ENCODE data around the gene MIEN1. TPM values are rescaled to one million over a fixed set of nuclear protein-coding genes. Genes with fewer than 3 reads are reported as not detected.

Gene MIEN1
- total RNA-seq, 5 donors from 2014 or later (not counting 1 experiment from before 2014, with no cell fraction given): 30.8 to 36.9 (median 32.1) TPM

DNA sequence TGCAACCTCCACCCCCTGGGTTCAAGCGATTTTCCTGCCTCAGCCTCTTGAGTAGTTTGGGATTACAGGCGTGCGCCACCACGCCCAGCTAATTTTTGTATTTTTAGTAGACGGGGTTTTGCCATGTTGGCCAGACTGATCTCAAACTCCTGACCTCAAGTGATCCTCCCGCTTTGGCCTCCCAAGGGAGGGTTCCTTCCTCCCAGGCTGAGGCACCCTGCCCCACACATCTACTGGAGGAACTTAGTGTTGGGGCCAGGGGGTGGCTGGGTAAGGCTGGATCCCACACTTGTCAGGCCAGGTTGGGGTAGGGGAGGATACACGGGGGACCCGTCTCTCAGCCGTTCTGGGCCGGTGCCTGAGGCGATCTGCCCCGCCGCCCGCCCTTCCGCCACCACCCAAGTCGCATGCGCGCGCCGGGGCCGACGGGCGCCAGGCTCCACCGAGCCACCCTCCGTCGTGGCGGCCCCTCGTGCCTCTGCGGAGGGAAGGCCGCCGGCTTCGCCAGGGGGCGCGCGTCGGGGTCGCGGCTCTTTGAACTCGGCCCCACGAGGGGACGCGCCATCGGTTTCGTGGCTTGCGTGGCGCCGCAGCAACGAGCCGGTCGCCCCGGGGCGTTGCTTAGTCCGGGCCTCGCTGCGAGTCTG is 23.3 kb upstream of the MIEN1 start:
- H3K4me1 ChIP-seq (ENCODE audit: control insufficient read depth in 1 of 2, extremely low read depth in 1 of 2, insufficient read depth in 2 of 2, low read length in 2 of 2): peaks cover 30 to 63% of the 10 kb centered on the region in 2 experiments
- peak overlapping the region; percentile 95 for H3K27ac ChIP-seq (ENCODE audit: low read length)
- Mint-ChIP-seq H3K4me1 (peaks cover 48 to 55% (median 51%) of the 10 kb centered on the region in 3 donors), H3K36me3 (no peaks in the 10 kb centered on the region), H3K9me3 (no peaks in the 10 kb centered on the region), H3K4me3 (peak overlapping the region; percentile 69 to 81 (median 70)), H3K27me3 (no peaks in the 10 kb centered on the region), H3K27ac (peak overlapping the region; percentile 91 to 96)
- no peaks in the 10 kb centered on the region for H3K9me3 ChIP-seq
- ATAC-seq (replicated peaks in 1 of 4) (peak; percentile 29 to 44 (median 38)), DNase-seq (peak in 22 of 35 experiments; percentile 37 to 89 (median 55))
- H3K27me3 ChIP-seq (replicated peaks in 1 of 2; ENCODE audit: control insufficient read depth in 2 of 2, extremely low read depth in 1 of 2, insufficient read depth in 2 of 2, low read length in 1 of 2): peaks cover 0 to 5% of the 10 kb centered on the region in 2 experiments
- ChIA-PET POLR2A (interaction anchor here in 1 of 2 donors (0.6 kb wide), 2 partner anchors 101 to 1111 kb away, joined by 3 to 4 read pairs; no protein-coding TSS in a partner anchor), CTCF (interaction anchor here in 1 of 2 donors (0.5 to 2.5 kb wide), 7 partner anchors 23 to 133 kb away, joined by 3 to 14 read pairs (median 5); partner anchors contain the start of genes IKZF3 and MIEN1)
- H3K36me3 ChIP-seq (ENCODE audit: control insufficient read depth in 2 of 2, extremely low read depth in 1 of 2, insufficient read depth in 1 of 2, low read length in 1 of 2): no peaks in the 10 kb centered on the region
- H3K4me3 ChIP-seq (ENCODE audit: control insufficient read depth in 1 of 2, extremely low read depth in 1 of 2, low read length in 1 of 2): peak overlapping the region; percentile 49 to 52
- WGBS (ENCODE audit: insufficient coverage): 0% methylated on average over 43 of the region's 55 CpGs

DNA sequence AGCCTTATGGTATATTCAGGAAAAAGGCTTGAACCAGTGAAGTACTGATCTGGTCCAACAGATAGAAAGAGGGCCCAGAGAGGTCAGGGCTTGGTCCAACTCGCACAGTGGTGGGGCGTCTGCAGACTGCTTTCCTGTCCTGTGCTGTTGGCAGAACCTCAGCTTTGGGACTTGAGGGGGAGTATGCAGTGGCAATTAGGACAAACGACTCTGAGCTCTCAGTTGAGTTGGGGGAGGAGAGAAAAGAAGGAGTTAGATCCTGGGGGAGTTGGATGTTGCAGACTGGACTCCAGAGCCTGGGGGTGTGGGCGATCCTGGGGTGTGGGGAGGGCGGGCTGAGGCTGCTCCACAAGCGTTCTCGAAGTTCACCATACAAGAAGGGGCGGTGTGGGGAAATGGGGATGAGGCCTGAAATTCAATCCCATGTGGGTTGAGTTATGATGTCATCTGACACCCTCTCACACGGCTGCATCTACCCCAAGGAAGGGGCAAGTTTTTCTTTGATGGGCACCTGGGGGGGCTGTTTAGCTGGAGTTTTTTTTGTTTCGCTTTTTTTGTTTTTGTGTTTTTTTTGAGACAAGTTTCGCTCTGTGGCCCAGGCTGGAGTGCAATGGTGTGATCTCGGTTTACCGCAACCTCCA is 22.0 kb upstream of the MIEN1 start:
- H3K36me3 ChIP-seq (ENCODE audit: control insufficient read depth in 2 of 2, extremely low read depth in 1 of 2, insufficient read depth in 1 of 2, low read length in 1 of 2): no peaks in the 10 kb centered on the region
- peaks cover 35 to 42% (median 38%) of the 10 kb centered on the region in 3 donors for H3K4me1 Mint-ChIP-seq
- CTCF ChIA-PET: interaction anchor here in 1 of 2 donors (0.5 to 2.5 kb wide), 8 partner anchors 11 to 131 kb away, joined by 3 to 14 read pairs (median 3); partner anchors contain the start of gene MIEN1
- H3K27ac ChIP-seq (ENCODE audit: low read length): no peak overlapping the region
- ATAC-seq (replicated peaks in 1 of 4) (no peak), DNase-seq (peak in 1 of 35 experiments; percentile 33)
- no peaks in the 10 kb centered on the region for H3K27me3 Mint-ChIP-seq
- no peak overlapping the region for H3K4me3 ChIP-seq (ENCODE audit: control insufficient read depth in 1 of 2, extremely low read depth in 1 of 2, low read length in 1 of 2)
- H3K27ac Mint-ChIP-seq: peak overlapping the region; percentile 83 to 96
- no peaks in the 10 kb centered on the region for H3K9me3 ChIP-seq
- H3K27me3 ChIP-seq (replicated peaks in 1 of 2; ENCODE audit: control insufficient read depth in 2 of 2, extremely low read depth in 1 of 2, insufficient read depth in 2 of 2, low read length in 1 of 2): peaks cover 0 to 5% of the 10 kb centered on the region in 2 experiments
- peaks cover 22 to 50% of the 10 kb centered on the region in 2 experiments for H3K4me1 ChIP-seq (ENCODE audit: control insufficient read depth in 1 of 2, extremely low read depth in 1 of 2, insufficient read depth in 2 of 2, low read length in 2 of 2)
- no peaks in the 10 kb centered on the region for H3K9me3 Mint-ChIP-seq
- 90% methylated on average over 9 of the region's 13 CpGs for WGBS (ENCODE audit: insufficient coverage)
- no peaks in the 10 kb centered on the region for H3K36me3 Mint-ChIP-seq
- peak overlapping the region; percentile 41 to 69 (median 68) for H3K4me3 Mint-ChIP-seq
- POLR2A ChIA-PET: no interaction called here

DNA sequence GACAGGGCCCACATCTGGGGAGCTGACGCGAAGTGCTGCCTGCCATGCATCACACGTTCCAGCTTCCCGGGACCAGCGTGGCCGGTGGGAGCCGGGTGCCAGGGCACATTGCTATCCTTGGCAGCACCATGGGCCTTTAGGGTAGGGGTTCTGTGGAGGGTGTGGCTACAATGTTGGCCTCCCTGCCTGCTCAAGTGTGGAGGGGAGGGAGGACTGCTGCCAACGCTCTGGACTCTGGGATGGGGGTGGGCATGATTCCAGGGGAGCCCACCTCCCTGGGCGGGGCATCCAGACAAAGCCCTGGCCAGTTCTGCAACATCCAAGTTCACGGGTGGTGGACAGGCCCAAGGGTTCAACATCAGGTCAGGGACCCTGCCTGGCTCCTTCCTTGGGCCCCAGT is 21.3 kb upstream of the MIEN1 start:
- H3K4me1 Mint-ChIP-seq: peaks cover 28 to 35% (median 31%) of the 10 kb centered on the region in 3 donors
- no peak for DNase-seq
- no peak for ATAC-seq (replicated peaks in 1 of 4)
- WGBS (ENCODE audit: insufficient coverage): 77% methylated on average over 10 of the region's 10 CpGs
- no peak overlapping the region for H3K27ac ChIP-seq (ENCODE audit: low read length)
- no peaks in the 10 kb centered on the region for H3K9me3 ChIP-seq
- peaks cover 20 to 43% of the 10 kb centered on the region in 2 experiments for H3K4me1 ChIP-seq (ENCODE audit: control insufficient read depth in 1 of 2, extremely low read depth in 1 of 2, insufficient read depth in 2 of 2, low read length in 2 of 2)
- H3K27me3 ChIP-seq (replicated peaks in 1 of 2; ENCODE audit: control insufficient read depth in 2 of 2, extremely low read depth in 1 of 2, insufficient read depth in 2 of 2, low read length in 1 of 2): peaks cover 0 to 5% of the 10 kb centered on the region in 2 experiments
- H3K9me3 Mint-ChIP-seq: no peaks in the 10 kb centered on the region
- no peaks in the 10 kb centered on the region for H3K36me3 Mint-ChIP-seq
- H3K4me3 Mint-ChIP-seq: no peak overlapping the region
- POLR2A ChIA-PET: no interaction called here
- no peak overlapping the region for H3K4me3 ChIP-seq (ENCODE audit: control insufficient read depth in 1 of 2, extremely low read depth in 1 of 2, low read length in 1 of 2)
- CTCF ChIA-PET: interaction anchor here in 1 of 2 donors (0.5 to 2.5 kb wide), 8 partner anchors 12 to 167 kb away, joined by 3 to 14 read pairs (median 3); partner anchors contain the start of genes GSDMB and MIEN1
- no peak overlapping the region for H3K27ac Mint-ChIP-seq
- H3K27me3 Mint-ChIP-seq: no peaks in the 10 kb centered on the region
- H3K36me3 ChIP-seq (ENCODE audit: control insufficient read depth in 2 of 2, extremely low read depth in 1 of 2, insufficient read depth in 1 of 2, low read length in 1 of 2): no peaks in the 10 kb centered on the region

DNA sequence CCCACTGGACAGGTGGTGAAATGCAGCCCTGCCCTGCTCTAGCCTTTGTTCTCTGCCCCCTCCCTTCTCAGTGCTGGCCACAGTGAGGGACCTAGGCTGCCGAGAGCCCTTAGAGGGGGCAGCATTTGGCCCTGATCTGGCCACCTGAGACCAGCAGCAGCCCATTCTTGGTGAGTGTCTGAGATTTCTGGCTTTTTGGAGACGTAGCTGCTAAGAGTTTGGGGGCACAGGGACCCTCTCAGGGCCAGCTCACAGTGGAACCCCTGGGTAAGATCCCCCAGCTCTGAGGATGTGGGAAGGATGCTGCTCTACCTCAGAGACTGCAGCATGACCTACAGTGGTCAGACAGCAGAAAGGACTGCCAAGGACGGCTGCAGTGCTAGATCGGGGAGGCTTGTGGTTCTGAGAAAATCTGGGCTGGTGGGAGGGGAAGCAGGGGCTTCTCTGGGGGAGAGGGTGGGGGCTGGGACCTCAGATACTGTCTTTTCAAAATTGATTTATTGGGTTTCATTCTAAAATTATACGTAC is 20.7 kb upstream of the MIEN1 start:
- peaks cover 0 to 5% of the 10 kb centered on the region in 2 experiments for H3K27me3 ChIP-seq (replicated peaks in 1 of 2; ENCODE audit: control insufficient read depth in 2 of 2, extremely low read depth in 1 of 2, insufficient read depth in 2 of 2, low read length in 1 of 2)
- Mint-ChIP-seq H3K27ac (peak overlapping the region in 1 of 2 donors; percentile 52), H3K4me3 (no peak overlapping the region), H3K36me3 (no peaks in the 10 kb centered on the region), H3K4me1 (peaks cover 22 to 29% (median 26%) of the 10 kb centered on the region in 3 donors), H3K27me3 (no peaks in the 10 kb centered on the region), H3K9me3 (no peaks in the 10 kb centered on the region)
- ChIA-PET POLR2A (interaction anchor here in 1 of 2 donors (0.7 kb wide), 1 partner anchor 32 kb away, joined by 4 read pairs; no protein-coding TSS in a partner anchor), CTCF (interaction anchor here (0.5 to 0.6 kb wide), 2 partner anchors 74 to 167 kb away, joined by 3 to 5 read pairs; partner anchors contain the start of gene GSDMB (in 1 of the 2))
- no peak for DNase-seq
- no peak overlapping the region for H3K4me3 ChIP-seq (ENCODE audit: control insufficient read depth in 1 of 2, extremely low read depth in 1 of 2, low read length in 1 of 2)
- 83% methylated on average over 2 of the region's 5 CpGs for WGBS (ENCODE audit: insufficient coverage)
- peaks cover 14 to 37% of the 10 kb centered on the region in 2 experiments for H3K4me1 ChIP-seq (ENCODE audit: control insufficient read depth in 1 of 2, extremely low read depth in 1 of 2, insufficient read depth in 2 of 2, low read length in 2 of 2)
- no peak overlapping the region for H3K27ac ChIP-seq (ENCODE audit: low read length)
- H3K9me3 ChIP-seq: no peaks in the 10 kb centered on the region
- no peaks in the 10 kb centered on the region for H3K36me3 ChIP-seq (ENCODE audit: control insufficient read depth in 2 of 2, extremely low read depth in 1 of 2, insufficient read depth in 1 of 2, low read length in 1 of 2)
- ATAC-seq (replicated peaks in 1 of 4): no peak

DNA sequence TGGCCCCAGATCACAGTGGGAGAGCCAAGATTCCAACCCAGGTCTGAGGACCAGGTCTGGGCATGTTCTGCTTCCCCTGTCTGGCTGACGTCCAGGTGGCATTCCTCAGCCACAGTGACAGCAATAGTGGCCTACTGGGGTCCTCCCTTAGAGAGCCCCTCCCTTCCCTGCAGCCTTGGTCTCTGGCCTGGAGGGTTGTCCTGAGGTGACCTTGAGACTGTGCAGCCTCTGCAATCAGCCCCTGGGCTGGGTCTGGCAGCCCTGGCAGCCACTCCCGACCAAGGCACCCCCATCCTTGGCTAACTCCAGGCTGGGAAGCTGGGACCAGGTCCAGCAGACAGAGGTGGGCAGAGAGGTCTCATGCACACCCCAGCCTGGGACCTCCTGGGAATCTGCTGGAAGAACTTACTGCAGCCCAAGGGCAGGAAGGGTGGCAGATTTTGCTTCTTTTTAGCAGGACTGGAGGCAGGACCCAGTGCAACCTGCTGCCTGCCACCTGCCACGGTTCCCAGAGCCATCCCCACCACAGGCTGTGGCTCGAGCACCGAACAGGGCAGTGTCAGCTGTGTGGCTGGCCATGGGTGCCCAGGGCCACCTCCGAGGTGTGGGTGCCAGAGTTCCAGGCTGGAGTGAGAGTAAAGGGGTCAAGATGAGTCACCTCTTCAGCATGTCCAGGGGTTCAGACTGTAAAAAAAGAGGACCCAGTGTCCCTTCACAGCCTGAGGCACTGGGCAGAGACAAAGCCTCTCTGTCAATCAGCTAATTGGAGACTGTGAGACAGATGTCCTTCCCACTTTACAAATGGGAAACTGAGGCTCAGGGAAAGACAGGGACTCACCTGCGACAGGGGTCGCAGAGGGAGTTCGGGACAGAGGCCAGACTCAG is 20.0 kb upstream of the MIEN1 start:
- no peak overlapping the region for H3K27ac Mint-ChIP-seq
- H3K4me1 ChIP-seq (ENCODE audit: control insufficient read depth in 1 of 2, extremely low read depth in 1 of 2, insufficient read depth in 2 of 2, low read length in 2 of 2): peaks cover 7 to 30% of the 10 kb centered on the region in 2 experiments
- DNase-seq: no peak
- no peak for ATAC-seq (replicated peaks in 1 of 4)
- H3K9me3 ChIP-seq: no peaks in the 10 kb centered on the region
- peaks cover 0 to 5% of the 10 kb centered on the region in 2 experiments for H3K27me3 ChIP-seq (replicated peaks in 1 of 2; ENCODE audit: control insufficient read depth in 2 of 2, extremely low read depth in 1 of 2, insufficient read depth in 2 of 2, low read length in 1 of 2)
- H3K9me3 Mint-ChIP-seq: no peaks in the 10 kb centered on the region
- H3K27ac ChIP-seq (ENCODE audit: low read length): no peak overlapping the region
- H3K36me3 Mint-ChIP-seq: no peaks in the 10 kb centered on the region
- peaks cover 15 to 22% (median 18%) of the 10 kb centered on the region in 3 donors for H3K4me1 Mint-ChIP-seq
- no peak overlapping the region for H3K4me3 Mint-ChIP-seq
- H3K27me3 Mint-ChIP-seq: no peaks in the 10 kb centered on the region
- 81% methylated on average over 5 of the region's 9 CpGs for WGBS (ENCODE audit: insufficient coverage)
- ChIA-PET POLR2A (interaction anchor here in 1 of 2 donors (0.7 kb wide), 1 partner anchor 32 kb away, joined by 4 read pairs; no protein-coding TSS in a partner anchor), CTCF (interaction anchor here in 1 of 2 donors (0.6 kb wide), 1 partner anchor 73 kb away, joined by 5 read pairs; no protein-coding TSS in a partner anchor)
- no peaks in the 10 kb centered on the region for H3K36me3 ChIP-seq (ENCODE audit: control insufficient read depth in 2 of 2, extremely low read depth in 1 of 2, insufficient read depth in 1 of 2, low read length in 1 of 2)
- no peak overlapping the region for H3K4me3 ChIP-seq (ENCODE audit: control insufficient read depth in 1 of 2, extremely low read depth in 1 of 2, low read length in 1 of 2)
